ENCODE data around the gene LEUTX.
A peak's percentile ranks its signal among the peaks of the same experiment; 100 is the strongest.

LEUTX gene

DNA sequence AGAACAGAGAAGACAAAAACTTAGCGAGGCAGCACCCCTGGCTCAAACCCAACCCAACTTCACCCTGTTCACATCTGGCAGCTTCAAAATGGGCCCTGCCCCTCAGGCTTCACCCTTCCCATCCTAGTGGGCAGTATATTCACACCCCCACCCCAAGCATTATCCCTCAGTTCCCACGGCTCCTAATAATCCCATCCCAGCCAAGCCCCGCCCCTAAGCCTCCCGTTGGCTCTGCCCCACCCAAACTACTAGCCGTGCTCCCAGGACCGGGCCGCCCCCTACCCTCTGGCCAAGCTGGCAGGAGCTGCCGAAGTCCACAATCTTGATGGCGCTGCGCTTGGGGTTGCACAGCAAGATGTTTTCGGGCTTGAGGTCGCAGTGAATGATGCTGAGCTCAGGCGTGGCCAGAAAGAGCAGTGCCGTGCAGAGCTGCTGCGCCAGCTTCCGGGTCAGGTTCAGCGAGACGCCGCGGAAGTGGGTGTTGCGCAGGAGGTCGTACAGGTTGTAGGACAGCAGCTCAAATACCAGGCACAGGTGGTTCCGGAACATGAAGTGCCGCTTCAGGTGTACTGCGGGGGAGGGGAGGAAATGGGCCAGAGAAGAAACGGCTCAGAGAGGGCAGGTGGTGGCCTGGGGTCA is 49.5 kb downstream of the LEUTX start:
- no peaks in the 10 kb centered on the region for H3K9me3 Mint-ChIP-seq
- DNase-seq (ENCODE audit: low spot score in 2 of 2) (peak in 1 of 2 donors; percentile 25), ATAC-seq (replicated peaks; ENCODE audit: extremely low read depth, poor library complexity, severe bottlenecking) (peak; percentile 37)
- peaks cover 43% of the 10 kb centered on the region for H3K4me1 Mint-ChIP-seq
- H3K27me3 Mint-ChIP-seq = no peaks in the 10 kb centered on the region
- H3K27ac Mint-ChIP-seq (ENCODE audit: low read depth) = peak overlapping the region; percentile 90
- peaks cover 36% of the 10 kb centered on the region for H3K36me3 Mint-ChIP-seq (ENCODE audit: insufficient read depth)
- peak overlapping the region; percentile 76 for H3K4me3 Mint-ChIP-seq

DNA sequence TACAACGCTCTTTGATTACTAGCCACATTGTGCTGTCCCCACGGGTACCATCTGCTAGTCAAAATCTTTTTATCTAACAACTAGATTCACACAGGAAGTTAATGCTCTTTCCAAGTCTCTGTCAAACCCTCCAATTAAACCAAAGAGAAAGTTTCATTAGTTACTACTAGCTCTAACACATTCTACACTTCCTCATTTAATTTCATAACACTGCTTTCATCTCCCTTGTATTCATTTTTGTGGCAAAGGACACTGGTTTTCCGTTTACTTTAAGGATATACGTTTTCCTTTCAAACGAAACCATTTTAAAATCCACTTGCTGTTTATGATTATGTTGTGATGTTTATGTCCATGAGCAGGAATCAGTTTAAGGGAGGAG is 50.0 kb downstream of the LEUTX start:
- no peaks in the 10 kb centered on the region for H3K27me3 Mint-ChIP-seq
- peaks cover 38% of the 10 kb centered on the region for H3K36me3 Mint-ChIP-seq (ENCODE audit: insufficient read depth)
- H3K4me3 Mint-ChIP-seq = peak overlapping the region; percentile 76
- DNase-seq (ENCODE audit: low spot score in 2 of 2) = no peak
- H3K9me3 Mint-ChIP-seq = no peaks in the 10 kb centered on the region
- H3K4me1 Mint-ChIP-seq = peaks cover 43% of the 10 kb centered on the region
- ATAC-seq (replicated peaks; ENCODE audit: extremely low read depth, poor library complexity, severe bottlenecking) = peak; percentile 24
- peak overlapping the region; percentile 90 for H3K27ac Mint-ChIP-seq (ENCODE audit: low read depth)

DNA sequence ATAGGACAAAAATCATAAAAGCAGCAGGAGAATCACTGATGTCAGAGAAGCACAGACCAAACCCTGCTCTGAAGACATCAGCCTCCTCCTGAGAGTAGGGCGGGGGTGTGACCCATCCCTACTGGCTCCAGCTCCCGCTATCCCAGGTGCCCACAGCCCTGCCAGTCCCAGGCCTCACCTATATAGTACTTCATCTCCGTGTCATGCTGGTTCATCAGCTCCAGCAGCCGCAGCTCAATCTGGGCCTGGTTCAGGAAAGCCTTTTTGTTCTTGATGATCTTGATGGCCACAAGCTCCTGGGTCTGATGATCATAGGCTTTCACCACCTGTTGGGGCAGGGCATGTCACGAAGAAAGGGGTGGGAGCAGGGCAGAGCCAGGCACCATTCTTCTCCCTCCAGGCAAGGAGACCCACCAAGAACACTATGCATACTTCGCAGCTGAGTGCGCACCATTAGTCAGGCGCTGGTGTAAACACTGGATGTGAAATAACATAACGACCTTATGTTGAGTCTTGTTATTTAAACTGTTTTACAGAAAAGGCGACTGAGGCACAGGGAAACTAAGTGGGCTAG is 51.1 kb downstream of the LEUTX start:
- Mint-ChIP-seq H3K27me3 (no peaks in the 10 kb centered on the region), H3K9me3 (no peaks in the 10 kb centered on the region), H3K36me3 (ENCODE audit: insufficient read depth) (peaks cover 47% of the 10 kb centered on the region), H3K4me3 (no peak overlapping the region), H3K27ac (ENCODE audit: low read depth) (no peak overlapping the region), H3K4me1 (peaks cover 49% of the 10 kb centered on the region)
- DNase-seq (ENCODE audit: low spot score in 2 of 2) = no peak
- no peak for ATAC-seq (replicated peaks; ENCODE audit: extremely low read depth, poor library complexity, severe bottlenecking)

DNA sequence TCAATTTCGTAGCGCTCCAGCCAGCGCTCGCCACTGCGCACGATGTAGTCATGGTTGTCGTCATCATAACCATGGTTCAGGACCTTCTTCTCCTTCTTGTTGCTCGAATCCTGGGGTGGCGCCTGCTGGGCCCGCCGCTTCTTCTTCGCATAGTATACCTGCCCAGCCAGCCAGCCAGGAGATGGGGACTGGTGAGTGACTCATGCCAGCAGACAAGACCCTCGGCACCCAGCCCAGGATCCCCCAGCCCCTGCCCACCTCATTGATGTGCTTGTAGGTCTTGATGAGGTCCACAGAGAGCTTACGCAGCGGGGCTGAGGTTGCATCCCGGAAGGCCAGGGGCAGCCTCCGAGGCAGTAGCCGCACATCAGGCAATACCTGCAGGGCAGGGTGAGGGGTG is 51.8 kb downstream of the LEUTX start:
- Mint-ChIP-seq H3K36me3 (ENCODE audit: insufficient read depth) (peaks cover 46% of the 10 kb centered on the region), H3K27ac (ENCODE audit: low read depth) (peak overlapping the region; percentile 46)

DNA sequence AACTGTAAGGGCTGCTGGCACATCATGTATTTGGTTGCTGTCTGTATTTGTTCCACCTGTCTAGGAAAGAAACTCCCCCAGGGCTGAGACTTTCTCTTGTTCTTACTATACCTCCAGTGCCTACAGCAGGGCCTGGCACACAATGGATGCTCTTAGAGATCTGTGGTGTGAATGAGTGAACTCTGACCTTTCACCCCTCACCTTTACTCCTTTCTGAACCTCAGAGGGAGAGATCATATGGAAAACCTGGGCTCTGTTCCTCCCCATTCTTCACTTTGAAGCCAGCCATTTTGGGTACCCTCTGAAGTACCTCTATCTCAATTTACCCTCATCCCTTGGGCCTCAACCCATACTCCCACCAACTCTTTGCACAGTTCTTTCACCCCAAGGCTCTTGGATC is 52.2 kb downstream of the LEUTX start:
- Mint-ChIP-seq H3K4me3 (no peak overlapping the region), H3K36me3 (ENCODE audit: insufficient read depth) (peaks cover 43% of the 10 kb centered on the region)
- ATAC-seq (replicated peaks; ENCODE audit: extremely low read depth, poor library complexity, severe bottlenecking) = no peak

More for the DNA sequence above, 51.8 kb downstream of the LEUTX start:
- DNase-seq (ENCODE audit: low spot score in 2 of 2) (no peak), ATAC-seq (replicated peaks; ENCODE audit: extremely low read depth, poor library complexity, severe bottlenecking) (no peak)
- H3K4me3 Mint-ChIP-seq = no peak overlapping the region
- no peaks in the 10 kb centered on the region for H3K9me3 Mint-ChIP-seq
- H3K27me3 Mint-ChIP-seq = no peaks in the 10 kb centered on the region
- peaks cover 49% of the 10 kb centered on the region for H3K4me1 Mint-ChIP-seq

GRCh38 chr19:39831679-39832078 is 53.0 kb downstream of the LEUTX start:
- Mint-ChIP-seq H3K4me3 (peak overlapping the region; percentile 70), H3K27me3 (no peaks in the 10 kb centered on the region), H3K4me1 (peaks cover 49% of the 10 kb centered on the region), H3K27ac (ENCODE audit: low read depth) (peak overlapping the region; percentile 90), H3K36me3 (ENCODE audit: insufficient read depth) (peaks cover 46% of the 10 kb centered on the region), H3K9me3 (no peaks in the 10 kb centered on the region)
- ATAC-seq (replicated peaks; ENCODE audit: extremely low read depth, poor library complexity, severe bottlenecking) (no peak), DNase-seq (ENCODE audit: low spot score in 2 of 2) (no peak)

More for the DNA sequence above, 52.2 kb downstream of the LEUTX start:
- peaks cover 49% of the 10 kb centered on the region for H3K4me1 Mint-ChIP-seq
- no peak for DNase-seq (ENCODE audit: low spot score in 2 of 2)
- H3K27ac Mint-ChIP-seq (ENCODE audit: low read depth) = peak overlapping the region; percentile 90
- no peaks in the 10 kb centered on the region for H3K9me3 Mint-ChIP-seq
- H3K27me3 Mint-ChIP-seq = no peaks in the 10 kb centered on the region

GRCh38 chr19:39832341-39833083 is 53.9 kb downstream of the LEUTX start:
- DNase-seq (ENCODE audit: low spot score in 2 of 2) (no peak), ATAC-seq (replicated peaks; ENCODE audit: extremely low read depth, poor library complexity, severe bottlenecking) (no peak)
- H3K36me3 Mint-ChIP-seq (ENCODE audit: insufficient read depth) = peaks cover 48% of the 10 kb centered on the region
- H3K4me1 Mint-ChIP-seq = peaks cover 49% of the 10 kb centered on the region
- H3K4me3 Mint-ChIP-seq = peak overlapping the region; percentile 70
- no peaks in the 10 kb centered on the region for H3K27me3 Mint-ChIP-seq
- no peaks in the 10 kb centered on the region for H3K9me3 Mint-ChIP-seq
- H3K27ac Mint-ChIP-seq (ENCODE audit: low read depth) = peak overlapping the region; percentile 90

- peaks cover 47% of the 10 kb centered on the region for H3K36me3 Mint-ChIP-seq (ENCODE audit: insufficient read depth)
- DNase-seq (ENCODE audit: low spot score in 2 of 2) (no peak), ATAC-seq (replicated peaks; ENCODE audit: extremely low read depth, poor library complexity, severe bottlenecking) (no peak)
- H3K4me1 Mint-ChIP-seq = peaks cover 44% of the 10 kb centered on the region
- H3K9me3 Mint-ChIP-seq = no peaks in the 10 kb centered on the region
- no peaks in the 10 kb centered on the region for H3K27me3 Mint-ChIP-seq
- peak overlapping the region; percentile 70 for H3K4me3 Mint-ChIP-seq
- H3K27ac Mint-ChIP-seq (ENCODE audit: low read depth) = peak overlapping the region; percentile 90
These were observed 54.5 kb downstream of the LEUTX start for GRCh38 chr19:39833160-39833463.

DNA sequence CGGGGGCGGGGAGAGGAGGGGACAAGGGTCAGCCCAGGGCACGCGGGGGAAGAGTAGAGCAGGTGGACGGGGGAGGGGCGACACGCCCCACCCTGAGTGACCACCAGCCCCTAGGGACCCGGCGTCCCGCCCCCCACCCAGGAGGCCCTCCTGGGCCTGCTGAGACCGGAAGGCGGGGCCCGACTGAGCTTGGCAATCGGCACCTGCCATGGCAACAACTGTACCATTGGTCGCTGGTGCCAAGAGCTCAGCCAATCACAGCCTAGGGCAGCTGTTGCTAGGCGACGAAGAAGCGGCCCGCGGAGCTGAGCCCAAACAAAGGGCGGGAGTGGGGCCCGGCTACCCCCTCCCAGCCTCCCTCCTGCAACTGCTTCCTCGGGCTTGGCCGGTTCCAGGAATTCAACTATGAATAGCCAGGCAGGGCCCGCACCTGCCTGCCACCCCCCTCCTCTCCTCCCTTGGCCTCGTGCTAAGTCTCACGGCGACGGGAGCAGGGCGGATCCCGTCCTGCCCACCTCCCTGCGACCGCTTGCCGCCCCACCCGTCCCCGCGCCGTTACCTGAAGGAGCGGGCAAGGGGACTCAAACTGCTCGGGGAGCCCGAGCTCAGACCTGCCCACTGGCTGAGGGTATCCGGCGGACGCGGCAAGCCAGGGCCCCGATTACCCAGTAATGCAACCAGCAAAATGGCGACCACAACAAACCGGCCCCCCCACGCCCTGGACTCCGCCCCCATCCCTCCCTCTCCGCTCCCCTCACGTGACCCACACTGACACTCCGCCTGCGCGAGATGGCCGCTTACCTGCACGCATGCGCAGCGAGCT is 55.0 kb downstream of the LEUTX start, which contains the start of gene DYRK1B:
TSS of gene DYRK1B (minus strand) at position 699 of the 823 bp plus-strand sequence. CDS start 2,295 bp downstream, outside the sequence.
- Mint-ChIP-seq H3K27ac (ENCODE audit: low read depth) (peak within 1 kb of the TSS; percentile 90), H3K27me3 (no peaks in the 10 kb centered on the region)

GRCh38 chr19:39834287-39834841 is 55.7 kb downstream of the LEUTX start:
- H3K36me3 Mint-ChIP-seq (ENCODE audit: insufficient read depth) = peaks cover 45% of the 10 kb centered on the region
- DNase-seq (ENCODE audit: low spot score in 2 of 2) (no peak), ATAC-seq (replicated peaks; ENCODE audit: extremely low read depth, poor library complexity, severe bottlenecking) (no peak)
- peaks cover 35% of the 10 kb centered on the region for H3K4me1 Mint-ChIP-seq
- peak overlapping the region; percentile 70 for H3K4me3 Mint-ChIP-seq
- H3K27ac Mint-ChIP-seq (ENCODE audit: low read depth) = peak overlapping the region; percentile 50
- H3K9me3 Mint-ChIP-seq = no peaks in the 10 kb centered on the region
- H3K27me3 Mint-ChIP-seq = no peaks in the 10 kb centered on the region

More for the DNA sequence above, 55.0 kb downstream of the LEUTX start, which contains the start of gene DYRK1B:
- peaks cover 45% of the 10 kb centered on the region for H3K36me3 Mint-ChIP-seq (ENCODE audit: insufficient read depth)
- H3K9me3 Mint-ChIP-seq = no peaks in the 10 kb centered on the region
- peak within 1 kb of the TSS; percentile 70 for H3K4me3 Mint-ChIP-seq
- ATAC-seq (replicated peaks; ENCODE audit: extremely low read depth, poor library complexity, severe bottlenecking) (peak; percentile 94), DNase-seq (ENCODE audit: low spot score in 2 of 2) (peak; percentile 91 to 96)
- peaks cover 38% of the 10 kb centered on the region for H3K4me1 Mint-ChIP-seq
